Activated CD8-positive, alpha-beta T cell treated with anti-CD3 and anti-CD28 coated beads, Interleukin-2, amount 10 ng/mL, durations not matched to agents 7 days and 5 days (primary cell): ENCODE measurements around the gene CPLX4. TPM values are rescaled to one million over a fixed set of nuclear protein-coding genes. Genes with fewer than 3 reads are reported as not detected.
"Not testable (repeated sequence)": the region's sequence is repeated elsewhere in the genome, so short reads cannot be mapped to it uniquely, and the experiment has no call there.

ENCODE experiments used
- ATAC-seq: fragments of 150-1000 bp; cut with Tn5 transposase; one replicate; pipeline ENCODE4 v1.10.0; 2021; ENCODE audit warnings: moderate library complexity
- CTCF ChIA-PET: fragments of 350-600 bp; sonication (Branson Sonifier 250); formaldehyde crosslinking; loops from one replicate; lab custom pipeline; 2021; ENCODE audit warnings: antibody characterized with exemption; lab: Charles Lee
- POLR2A ChIA-PET: fragments of 350-600 bp; sonication (Branson Sonifier 250); formaldehyde crosslinking; loops from one replicate; lab custom pipeline; 2021; ENCODE audit warnings: antibody characterized with exemption; lab: Charles Lee
- DNase-seq: peaks from one replicate; pipeline ENCODE4 v3.0.0-alpha.2; 2020
- H3K27ac Mint-ChIP-seq: one replicate; pipeline ENCODE4 v1.8.0; 2021; ENCODE audit warnings: mild to moderate bottlenecking, mixed read lengths
- H3K27me3 Mint-ChIP-seq: one replicate; pipeline ENCODE4 v1.8.0; 2021; ENCODE audit warnings: low read depth, mixed read lengths
- H3K36me3 Mint-ChIP-seq: one replicate; pipeline ENCODE4 v1.8.0; 2021; ENCODE audit warnings: low read depth, mixed read lengths
- H3K4me1 Mint-ChIP-seq: one replicate; pipeline ENCODE4 v1.8.0; 2021; ENCODE audit warnings: low read depth, mixed read lengths
- H3K4me3 Mint-ChIP-seq: one replicate; pipeline ENCODE4 v1.8.0; 2021; ENCODE audit warnings: mild to moderate bottlenecking, mixed read lengths
- H3K9me3 Mint-ChIP-seq: one replicate; pipeline ENCODE4 v1.8.0; 2022; ENCODE audit warnings: mixed read lengths; ENCODE audit not compliant: insufficient read depth
- total RNA-seq, 2 experiments: library from RNA; stranded (reverse); gene quantifications; one replicate each; pipeline ENCODE4 v1.2.3, GENCODE V29; 2021

Gene CPLX4
- total RNA-seq, 2 experiments from 2014 or later = not detected

DNA sequence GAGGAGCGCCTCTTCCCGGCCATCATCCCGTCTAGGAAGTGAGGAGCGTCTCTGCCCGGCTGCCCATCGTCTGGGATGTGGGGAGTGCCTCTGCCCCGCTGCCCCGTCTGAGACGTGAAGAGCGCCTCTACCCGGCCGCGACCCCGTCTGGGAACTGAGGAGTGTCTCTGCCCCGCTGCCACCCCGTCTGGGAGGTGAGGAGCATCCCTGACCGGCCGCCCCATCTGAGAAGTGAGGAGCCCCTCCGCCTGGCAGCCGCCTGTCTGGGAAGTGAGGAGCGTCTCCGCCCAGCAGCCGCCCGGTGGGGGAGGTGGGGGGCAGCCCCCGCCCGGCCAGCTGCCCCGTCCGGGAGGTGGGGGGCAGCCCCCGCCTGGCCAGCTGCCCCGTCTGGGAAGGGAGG lies 63.0 kb downstream of the CPLX4 start:
- H3K9me3 Mint-ChIP-seq, POLR2A ChIA-PET, ATAC-seq, DNase-seq, CTCF ChIA-PET, H3K36me3 Mint-ChIP-seq, H3K4me3 Mint-ChIP-seq, H3K27ac Mint-ChIP-seq, H3K4me1 Mint-ChIP-seq: not testable (repeated sequence)
- H3K27me3 Mint-ChIP-seq = peaks cover 23% of the 10 kb centered on the region

DNA sequence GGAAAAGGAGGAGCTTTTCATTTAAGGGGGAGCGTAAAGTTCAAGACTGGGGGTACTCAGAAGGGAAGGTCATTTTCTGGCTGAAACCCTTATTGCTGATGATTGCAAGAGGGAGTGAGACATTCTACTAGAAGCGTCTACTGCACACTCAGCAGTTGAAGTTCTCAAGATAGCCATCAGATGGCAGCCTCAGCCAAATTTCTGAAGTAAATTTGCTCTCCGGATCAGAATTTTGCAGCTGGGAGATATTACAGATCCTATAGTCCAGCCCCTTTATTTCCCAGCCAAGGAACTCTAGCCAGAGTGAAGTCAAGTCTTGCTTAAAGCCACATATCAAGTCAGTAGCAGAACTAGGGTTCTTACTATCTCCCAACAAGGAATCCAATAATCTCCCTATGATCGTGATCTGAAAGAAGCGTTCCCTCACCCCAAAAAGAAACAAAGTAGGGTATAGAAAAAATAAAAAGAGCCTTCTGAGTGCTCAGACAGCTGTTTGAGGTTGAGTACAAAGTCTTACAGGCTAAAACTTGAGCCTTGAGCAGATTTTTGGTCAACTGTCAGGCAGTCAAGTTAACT lies 69.2 kb downstream of the CPLX4 start:
- no peak overlapping the region for H3K4me3 Mint-ChIP-seq
- peaks cover 31% of the 10 kb centered on the region for H3K27me3 Mint-ChIP-seq
- CTCF ChIA-PET = interaction anchor here (0.7 to 4.5 kb wide), 15 partner anchors 11 to 448 kb away, joined by 3 to 52 read pairs (median 4); partner anchors contain the start of genes CCBE1 and GRP
- POLR2A ChIA-PET = no interaction called here
- no peaks in the 10 kb centered on the region for H3K4me1 Mint-ChIP-seq
- no peaks in the 10 kb centered on the region for H3K9me3 Mint-ChIP-seq
- no peak overlapping the region for H3K27ac Mint-ChIP-seq
- ATAC-seq (no peak), DNase-seq (peak; percentile 55)
- no peaks in the 10 kb centered on the region for H3K36me3 Mint-ChIP-seq

DNA sequence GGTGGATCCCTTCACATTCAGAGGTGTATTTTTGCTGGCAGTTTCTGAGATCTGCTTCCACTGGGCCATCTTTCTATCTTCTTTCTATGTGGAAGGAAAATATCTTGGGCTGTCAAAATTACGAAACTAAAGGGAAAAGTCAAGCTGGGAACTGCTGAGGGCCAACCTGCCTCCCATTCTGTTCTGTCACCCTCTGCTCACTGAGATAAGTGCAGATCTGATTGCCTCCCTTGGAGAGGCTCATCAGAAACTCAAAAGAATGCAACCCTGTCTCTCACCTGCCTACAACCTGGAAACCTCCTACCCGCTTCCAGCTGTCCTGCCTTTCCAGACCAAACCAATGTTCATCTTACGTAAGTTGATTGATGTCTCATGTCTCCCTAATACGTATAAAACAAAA lies 71.7 kb downstream of the CPLX4 start:
- POLR2A ChIA-PET = no interaction called here
- DNase-seq (no peak), ATAC-seq (no peak)
- no peaks in the 10 kb centered on the region for H3K9me3 Mint-ChIP-seq
- H3K36me3 Mint-ChIP-seq = no peaks in the 10 kb centered on the region
- H3K4me1 Mint-ChIP-seq = no peaks in the 10 kb centered on the region
- H3K4me3 Mint-ChIP-seq = no peak overlapping the region
- CTCF ChIA-PET = no interaction called here
- peaks cover 24% of the 10 kb centered on the region for H3K27me3 Mint-ChIP-seq
- no peak overlapping the region for H3K27ac Mint-ChIP-seq

Other genes with a start within 250 kb of the CPLX4 start
- 10 to 100 TPM; 49.0 to 52.5 TPM for gene SEC11C, start 178.8 kb downstream of the CPLX4 start, total RNA-seq
- not detected for gene GRP, start 98.5 kb downstream of the CPLX4 start, total RNA-seq
- not detected for gene RAX, start 45.2 kb downstream of the CPLX4 start, total RNA-seq
- 10 to 100 TPM; 57.2 to 59.1 TPM for gene LMAN1, start 40.6 kb upstream of the CPLX4 start, total RNA-seq